Inflammatory macrophage treated with lipopolysaccharide for 1 hour (primary cell): ENCODE measurements around the gene SNX1.
"Not testable (repeated sequence)": the region's sequence is repeated elsewhere in the genome, so short reads cannot be mapped to it uniquely, and the experiment has no call there.

Source experiments
- DNase-seq, 2 donors: peaks; one replicate each; pipeline ENCODE4 v3.0.0-alpha.2; 2020 to 2022

Gene SNX1

DNA sequence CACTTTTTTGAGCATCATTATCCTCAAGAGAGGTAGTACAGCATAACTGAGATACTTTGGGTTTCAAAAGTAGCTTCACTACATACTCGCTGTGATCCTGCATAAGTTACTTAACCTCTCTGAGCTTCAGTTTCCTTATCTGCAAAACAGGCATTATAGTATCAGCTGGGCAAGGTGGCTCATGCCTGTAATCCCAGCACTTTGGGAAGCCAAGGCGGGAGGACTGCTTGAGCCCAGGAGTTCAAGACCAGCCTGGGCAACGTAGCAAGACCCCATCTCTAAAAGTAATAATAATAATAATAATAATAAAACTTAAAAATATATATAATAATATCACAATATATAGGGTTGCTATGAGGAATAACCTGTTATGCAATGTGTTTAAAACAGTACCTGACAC, 13.0 kb upstream of the SNX1 start:
- DNase-seq = no peak

DNA sequence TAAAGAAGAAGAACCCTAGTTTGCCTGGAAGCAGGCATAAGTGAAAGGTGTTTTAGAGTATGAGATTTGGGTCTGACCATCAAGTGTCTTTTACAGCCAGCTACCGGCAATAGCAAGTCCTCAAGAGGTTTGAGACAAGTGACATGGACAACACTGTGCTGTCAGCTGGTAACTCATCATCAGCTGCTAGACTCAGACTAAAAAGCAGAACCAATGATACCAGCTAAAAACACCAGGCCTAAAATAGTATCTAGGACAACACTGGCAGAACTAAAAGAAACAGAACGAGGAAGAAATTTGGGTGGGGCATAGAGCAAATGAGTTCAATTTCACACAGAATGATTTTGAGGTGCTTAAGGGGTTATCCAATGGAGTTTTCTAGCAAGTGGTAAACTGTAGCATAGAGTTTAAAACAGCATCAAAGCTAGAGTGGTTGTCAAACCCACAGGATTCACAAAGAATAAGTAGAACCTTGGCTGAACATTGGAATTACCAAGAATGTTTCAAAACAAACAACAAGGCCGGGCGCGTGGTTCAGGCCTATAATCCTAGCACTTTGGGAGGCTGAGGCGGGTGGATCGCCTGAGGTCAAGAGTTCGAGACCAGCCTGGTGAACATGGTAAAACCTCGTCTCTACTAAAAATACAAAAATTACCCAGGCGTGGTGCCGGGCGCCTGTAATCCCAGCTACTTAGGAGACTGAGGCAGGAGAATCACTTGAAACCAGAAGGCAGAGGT, 6.1 kb upstream of the SNX1 start:
- peak; percentile 80 to 93 for DNase-seq

DNA sequence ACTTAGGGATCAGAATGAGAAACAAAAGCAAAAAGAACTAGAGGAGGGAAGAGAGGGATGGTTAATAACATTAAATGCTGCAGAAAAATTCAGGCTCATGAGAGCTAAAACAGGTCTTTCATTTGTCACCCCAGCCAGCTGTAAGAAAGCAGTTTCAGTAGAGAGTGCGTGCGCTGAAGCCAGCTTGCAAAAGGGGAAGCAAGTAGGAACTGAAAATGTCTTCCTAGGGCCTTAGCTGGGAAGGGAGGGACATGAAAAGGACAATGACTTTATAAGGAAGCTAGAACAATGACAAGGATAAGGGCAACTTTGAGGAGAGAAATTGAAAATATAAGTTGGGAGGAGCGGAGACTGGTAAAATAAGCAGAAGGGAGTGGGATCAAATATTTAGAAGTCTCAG, 5.3 kb upstream of the SNX1 start:
- peak; percentile 72 to 76 for DNase-seq

DNA sequence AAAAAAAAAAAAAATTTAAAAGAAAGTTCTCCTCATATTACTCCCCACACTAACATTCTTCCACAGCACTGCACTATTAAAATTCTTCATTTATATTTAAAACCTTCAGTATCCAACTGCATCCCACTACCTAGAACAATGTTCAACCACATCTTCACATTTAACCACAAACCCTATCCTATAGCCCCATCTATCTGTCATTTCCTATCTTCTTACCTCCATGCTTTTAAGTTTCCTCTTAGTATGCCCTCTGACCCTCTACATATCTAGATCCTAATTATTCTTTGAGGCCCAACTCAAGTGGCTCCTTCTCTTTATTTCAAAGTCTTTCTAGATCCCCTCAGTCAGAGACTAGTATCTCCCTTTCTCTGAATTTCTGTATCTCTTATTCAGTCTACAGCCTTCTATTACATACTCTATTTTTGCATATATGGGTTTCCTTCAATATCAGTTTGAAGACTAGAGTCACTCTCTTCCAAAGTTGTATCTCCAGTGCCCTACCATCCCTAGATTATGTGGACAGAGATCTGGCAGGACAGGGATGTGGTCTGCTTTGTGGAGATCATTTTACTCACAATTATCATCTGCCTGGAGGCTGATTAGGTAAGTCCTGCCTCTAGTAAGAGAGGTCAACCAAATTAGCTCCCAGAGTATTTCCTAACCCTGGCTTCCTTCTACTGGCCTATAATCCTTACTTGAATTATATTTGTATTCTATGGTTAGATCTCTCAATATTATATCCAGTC, 3.5 kb upstream of the SNX1 start:
- no peak for DNase-seq

DNA sequence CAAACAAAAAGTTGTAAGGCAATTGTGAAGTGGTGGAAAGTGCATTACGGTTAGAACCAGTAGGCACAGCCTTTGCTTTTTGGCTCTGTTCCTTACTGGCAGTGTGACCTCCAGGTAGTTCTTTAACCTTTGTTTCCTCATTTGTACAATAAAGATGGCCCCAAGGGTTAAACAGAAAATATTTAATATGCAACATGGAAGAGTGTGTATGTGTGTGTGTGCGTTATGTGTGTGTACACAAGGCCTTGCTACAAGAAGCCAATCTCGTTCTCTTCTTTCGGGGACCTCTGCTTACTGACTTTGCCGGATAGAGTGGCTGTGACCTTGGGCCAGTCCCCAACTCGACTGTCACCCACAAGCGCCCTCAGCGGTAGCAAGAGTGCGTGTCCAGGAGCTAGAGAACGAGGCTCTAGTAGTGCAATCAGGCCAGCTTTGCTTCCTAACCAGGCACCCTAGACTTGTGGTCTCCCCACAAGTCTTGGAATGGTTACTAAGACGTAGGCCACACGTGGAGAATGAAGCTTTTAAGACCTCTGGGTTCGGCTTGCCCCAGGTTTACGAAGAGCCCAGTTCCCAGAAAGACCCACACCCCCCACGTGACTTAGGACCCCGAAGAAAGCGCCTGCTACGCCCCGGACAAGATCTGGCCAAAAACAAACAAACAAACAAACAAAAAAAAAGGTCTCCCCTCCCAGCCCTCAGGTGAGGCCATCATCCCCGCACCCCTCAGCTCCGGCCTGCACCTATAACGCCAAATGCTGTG, 2.7 kb upstream of the SNX1 start:
- DNase-seq = peak in 1 of 2 donors; percentile 63

DNA sequence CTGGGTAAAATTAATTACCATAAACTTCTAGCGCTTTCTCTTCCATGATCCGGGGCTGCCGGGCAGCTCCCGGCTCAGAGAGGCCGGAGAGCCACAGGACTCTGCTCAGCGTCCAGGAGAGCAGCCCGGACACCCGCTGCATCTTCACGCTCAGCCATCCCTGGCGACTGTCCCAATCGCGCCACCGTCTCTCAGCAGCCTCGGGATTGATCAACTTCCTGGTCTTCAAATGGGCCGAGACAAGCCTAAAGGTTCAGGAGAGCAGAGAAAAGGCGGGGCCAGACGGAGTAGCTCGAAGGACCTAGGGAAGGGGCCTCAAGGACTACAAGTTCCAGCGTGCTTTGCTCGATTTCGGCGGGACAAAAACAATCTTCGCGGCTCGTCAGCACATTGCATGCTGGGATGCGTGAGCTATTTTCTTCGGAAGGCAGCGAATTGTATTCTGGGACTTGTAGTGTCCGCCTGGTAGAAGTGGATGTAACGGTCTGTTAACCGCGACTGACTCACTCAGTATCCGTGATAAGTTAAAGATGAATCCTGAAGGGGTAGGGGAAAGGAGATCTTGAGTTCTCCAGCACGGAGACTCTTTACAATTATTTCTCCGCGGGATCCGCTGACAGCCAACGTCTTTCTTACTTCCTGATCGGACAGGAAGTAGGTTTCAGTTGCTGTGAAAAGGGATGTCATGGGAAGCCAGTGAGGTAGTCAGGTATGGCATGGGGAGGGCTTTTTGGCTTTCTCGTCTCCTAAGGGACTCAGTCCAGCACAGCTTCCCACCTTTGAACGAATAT, 2.0 kb upstream of the SNX1 start, which contains the start of gene CIAO2A:
Gene CIAO2A (minus strand): TSS at position 212 of the 791 bp plus-strand sequence. CDS start 70 bp downstream, at position 142.
- DNase-seq = peak; percentile 99 to 100

DNA sequence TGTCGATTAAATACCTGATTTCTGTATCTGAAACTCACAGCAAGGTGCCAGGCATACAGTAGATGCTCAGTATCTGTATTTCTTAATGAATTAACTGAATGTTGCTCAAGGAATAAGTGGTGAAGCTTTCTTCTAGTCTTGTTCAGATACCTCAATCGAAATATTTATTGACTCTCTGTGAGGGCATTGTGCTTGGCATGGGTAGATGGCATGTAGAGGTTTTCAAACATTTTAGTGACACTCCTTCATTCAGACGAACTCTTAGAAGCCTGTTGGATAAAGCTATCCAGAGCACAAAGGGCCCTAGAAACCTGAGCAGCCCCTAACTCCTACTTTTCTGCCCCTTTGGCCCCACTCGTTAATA, 369 bp upstream of the SNX1 start:
- DNase-seq = no peak

DNA sequence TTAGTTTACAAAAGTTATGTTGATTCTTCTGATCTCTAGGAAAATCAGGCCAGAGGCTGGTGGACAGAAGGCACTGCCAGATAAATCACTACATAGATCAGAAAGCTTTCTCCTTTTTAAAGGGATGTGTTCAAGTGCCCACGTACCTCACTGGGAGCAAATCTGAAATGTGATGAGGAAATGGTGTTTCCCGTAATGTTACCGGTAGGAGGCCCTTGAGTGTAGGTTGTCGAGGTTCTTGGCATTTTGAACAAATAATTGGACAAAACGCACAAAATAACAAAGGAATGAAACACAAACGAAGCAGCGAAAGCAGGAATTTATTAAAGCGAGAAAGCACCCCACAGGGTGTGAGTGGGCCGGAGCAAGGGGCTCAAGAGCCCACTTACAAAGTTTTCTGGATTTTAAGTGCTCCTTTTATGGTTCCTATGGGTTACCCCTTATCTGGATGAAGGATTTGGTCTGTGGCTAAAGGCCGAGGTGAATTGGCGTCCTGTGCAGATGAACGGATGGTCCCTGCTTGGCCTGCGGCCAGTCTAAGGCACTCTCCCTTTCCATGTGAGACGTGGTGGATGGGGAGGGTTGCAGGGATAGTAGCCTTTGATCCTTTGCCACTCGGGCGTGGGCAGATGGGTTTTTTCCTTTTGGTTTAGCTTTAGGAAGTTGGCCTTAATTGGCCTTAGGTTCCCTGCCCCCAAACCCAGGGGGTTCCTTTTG, 1.0 kb downstream of the SNX1 start:
- peak; percentile 38 to 61 for DNase-seq

DNA sequence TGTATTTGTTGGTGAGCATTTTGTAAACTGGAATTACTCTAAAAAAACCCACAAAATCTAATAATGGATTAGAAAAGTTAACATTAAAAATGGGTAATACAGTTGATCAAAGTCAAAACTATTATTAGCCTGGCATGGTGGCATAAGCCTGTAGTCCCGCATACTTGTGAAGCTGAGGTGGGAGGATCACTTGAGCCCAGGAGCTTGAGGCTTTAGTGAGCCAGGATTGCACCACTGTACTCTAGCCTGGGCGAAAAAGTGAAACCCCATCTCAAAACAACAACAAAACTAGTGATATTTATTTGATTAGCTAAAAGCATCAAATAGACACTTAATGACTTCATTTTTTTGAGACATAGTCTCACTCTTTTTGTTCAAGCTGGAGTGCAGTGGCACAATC, 3.6 kb downstream of the SNX1 start:
- DNase-seq = no peak

DNA sequence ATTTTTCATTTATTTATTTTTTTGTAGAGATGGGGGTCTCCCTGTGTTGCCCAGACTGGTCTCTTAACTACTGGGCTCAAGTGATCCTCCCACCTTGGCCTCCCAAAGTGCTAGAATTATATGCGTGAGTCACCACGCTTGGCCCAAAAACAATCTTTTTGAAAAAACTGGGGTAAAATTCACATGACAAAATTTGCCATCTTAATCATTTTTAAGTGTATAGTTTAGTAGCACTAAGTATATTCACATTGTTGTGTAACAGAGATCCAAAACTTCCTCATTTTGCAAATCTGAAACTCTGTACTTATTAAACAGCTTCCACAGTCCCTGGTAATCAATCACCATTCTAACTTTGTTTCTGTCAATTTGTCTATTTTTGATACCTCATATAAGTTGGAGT, 5.2 kb downstream of the SNX1 start:
- DNase-seq = peak; percentile 58 to 62

DNA sequence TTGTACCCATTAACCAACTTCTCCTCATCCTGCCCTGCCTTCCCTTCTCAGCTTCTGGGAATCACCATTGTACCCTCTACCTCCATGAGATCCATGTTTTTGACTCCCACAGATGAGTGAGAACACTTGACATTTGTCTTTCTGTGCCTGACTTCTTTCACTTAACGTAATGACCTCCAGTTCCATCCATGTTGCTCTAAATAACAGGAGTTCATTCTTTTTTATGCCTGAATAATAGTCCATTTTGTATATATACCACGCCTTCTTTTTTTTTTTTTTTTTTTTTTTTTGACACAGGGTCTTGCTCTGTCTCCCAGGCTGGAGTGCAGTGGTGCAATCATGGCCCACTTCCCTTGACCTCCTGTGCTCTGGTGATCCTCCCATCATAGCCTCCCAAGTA, 6.7 kb downstream of the SNX1 start:
- no peak for DNase-seq

DNA sequence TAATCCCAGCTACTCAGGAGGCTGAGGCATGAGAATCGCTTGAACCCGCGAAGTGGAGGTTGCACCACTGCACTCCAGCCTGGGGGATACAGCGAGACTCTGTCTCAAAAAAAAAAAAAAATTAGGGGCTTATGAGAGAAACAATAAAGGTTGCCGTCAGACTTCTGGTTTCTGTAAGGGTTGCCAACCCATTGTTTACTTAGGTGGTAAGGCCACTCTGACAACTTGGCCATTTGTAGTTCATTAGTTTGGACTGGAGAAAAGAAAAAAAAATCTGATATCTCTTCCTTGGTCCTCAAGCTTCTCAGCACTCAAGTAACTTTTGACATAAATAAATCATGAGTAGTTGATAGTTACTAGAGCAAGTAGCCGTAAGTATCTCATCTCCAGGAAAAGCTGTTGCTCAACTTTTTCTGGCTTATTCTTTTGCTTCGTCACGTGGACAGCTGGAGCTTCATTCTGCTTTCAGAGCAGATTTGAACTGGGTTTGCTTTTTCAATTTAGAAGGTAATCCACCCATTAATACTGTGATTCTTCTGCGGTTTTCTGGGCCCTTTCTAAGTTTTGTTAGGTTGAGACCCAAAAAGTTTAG, 9.4 kb downstream of the SNX1 start:
- DNase-seq = peak; percentile 71 to 72

DNA sequence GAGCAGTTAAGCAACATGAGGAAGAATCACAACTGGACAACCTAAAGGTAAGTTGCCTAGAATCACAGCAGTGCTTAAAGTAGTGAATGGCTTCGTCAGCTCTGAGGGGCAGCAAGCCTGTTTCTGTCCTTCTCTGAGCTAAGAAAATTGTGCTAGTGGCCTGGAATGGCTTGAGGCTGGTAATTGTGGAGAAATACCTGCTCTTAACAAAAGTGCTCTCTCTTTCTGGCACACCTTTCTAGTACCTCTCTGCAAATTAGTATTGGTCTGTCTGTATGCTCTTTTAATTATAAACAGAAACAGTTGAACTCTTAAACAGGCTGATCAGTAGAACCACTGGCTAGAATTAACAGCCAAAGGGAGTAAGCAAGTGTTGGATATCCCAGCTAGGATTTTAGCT, 11.6 kb downstream of the SNX1 start:
- no peak for DNase-seq

DNA sequence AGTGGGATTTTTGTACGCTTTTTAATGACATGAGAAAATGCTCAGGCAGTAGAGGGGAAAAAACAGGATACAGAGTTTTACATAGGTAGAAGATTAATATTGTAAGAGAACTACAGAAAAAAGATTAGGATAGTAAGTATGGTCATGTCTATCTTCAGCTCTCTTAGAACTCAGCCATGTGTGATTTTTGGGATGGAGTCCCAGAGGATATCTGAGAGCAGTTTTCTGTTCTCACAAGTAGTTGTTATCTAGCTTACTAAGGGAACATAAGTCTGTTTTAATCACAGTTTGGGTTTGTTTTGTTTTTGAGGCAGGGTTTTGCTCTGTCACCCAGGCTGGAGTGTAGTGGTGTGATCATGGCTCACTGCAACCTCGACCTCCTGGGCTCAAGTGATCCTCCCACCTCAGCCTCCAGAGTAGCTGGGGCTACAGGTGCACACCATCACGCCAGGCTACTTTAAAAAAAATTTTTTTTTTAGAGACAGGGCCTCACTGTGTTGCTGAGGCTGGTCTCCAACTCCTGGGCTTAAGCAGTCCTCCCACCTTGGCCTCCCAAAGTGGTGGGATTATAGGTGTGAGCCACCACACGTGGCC, 14.4 kb downstream of the SNX1 start:
- not testable (repeated sequence) for DNase-seq

DNA sequence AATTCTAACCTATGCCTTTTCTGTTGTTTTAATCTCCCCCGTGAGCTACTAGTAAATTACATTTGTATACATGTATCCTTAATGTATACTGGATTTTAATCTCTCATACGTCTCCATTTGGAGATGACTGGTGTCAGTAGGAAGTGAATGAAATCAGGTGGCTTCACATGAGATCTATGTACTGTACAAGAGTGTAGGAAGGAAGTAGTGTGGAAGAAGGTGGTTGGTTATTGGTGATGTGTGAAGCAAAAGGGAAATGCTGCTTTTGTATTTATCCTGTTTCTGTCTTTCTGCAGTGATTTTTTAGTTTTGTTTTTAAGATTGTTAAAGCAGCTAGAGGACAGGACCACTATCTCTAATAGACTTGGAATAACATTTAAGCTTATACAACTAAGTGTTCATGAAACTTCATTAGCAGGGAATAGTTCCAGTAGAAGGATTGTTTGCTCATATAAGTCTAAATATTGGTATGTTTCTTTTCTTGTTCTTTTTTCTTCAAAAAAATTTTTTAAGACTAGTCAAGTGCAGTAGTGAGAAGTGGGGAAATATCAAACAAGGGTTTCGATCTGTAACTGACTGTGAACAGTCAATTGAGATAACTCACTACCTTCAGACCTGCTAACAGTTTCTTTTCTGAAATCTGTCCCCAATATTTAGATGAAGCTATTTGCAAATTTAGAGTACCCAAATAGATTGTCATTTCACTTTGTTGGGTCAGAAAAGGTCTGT, 15.3 kb downstream of the SNX1 start:
- peak in 1 of 2 donors; percentile 9 for DNase-seq

DNA sequence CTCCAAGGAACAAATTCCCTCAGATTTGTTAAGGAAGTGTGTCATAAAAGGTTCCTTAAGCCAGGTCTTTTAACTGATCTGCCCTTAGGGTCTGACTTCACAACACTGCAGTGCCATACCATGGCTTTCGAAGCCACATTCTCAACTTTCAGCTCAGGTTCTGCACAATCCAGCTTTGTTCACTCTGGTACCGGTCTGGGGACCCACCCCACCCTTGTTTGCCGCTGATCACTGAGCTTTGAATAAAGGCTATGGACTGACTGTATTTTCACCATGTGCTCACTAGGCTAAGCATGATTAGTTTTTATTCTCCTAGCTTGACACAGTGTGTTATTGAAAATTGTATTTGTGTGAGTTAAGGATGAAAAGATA, 15.9 kb downstream of the SNX1 start:
- no peak for DNase-seq

DNA sequence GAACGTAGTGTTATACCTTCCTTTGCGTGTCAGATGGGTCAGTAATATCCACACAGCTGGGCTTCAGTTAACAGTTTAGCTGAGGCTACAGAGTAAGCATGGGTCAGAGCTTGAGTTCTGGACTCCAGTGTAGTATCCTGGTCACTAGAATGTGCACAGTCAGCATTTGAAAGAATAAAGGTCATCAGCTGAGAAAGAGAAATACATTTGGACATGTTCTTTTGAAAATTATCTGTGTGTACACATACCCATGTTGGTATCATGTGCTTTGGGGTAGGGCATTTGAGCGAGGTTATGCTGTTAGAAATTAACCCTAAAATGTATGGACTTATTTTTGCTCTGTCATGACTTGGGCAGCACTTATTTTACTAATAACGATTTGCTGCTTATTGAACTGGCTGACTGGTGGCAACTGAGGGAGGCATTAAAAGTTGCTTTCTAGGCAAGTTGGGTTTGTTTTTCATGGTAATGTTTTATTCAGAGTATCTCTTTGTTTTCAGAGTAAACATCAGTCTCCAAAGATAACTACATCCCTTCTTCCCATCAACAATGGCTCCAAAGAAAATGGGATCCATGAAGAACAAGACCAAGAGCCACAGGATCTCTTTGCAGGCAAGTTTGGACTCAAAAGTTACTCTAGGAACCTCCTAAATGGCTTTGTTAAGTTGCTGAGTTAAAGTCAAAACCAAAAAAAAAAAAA, 16.4 kb downstream of the SNX1 start:
- no peak for DNase-seq

DNA sequence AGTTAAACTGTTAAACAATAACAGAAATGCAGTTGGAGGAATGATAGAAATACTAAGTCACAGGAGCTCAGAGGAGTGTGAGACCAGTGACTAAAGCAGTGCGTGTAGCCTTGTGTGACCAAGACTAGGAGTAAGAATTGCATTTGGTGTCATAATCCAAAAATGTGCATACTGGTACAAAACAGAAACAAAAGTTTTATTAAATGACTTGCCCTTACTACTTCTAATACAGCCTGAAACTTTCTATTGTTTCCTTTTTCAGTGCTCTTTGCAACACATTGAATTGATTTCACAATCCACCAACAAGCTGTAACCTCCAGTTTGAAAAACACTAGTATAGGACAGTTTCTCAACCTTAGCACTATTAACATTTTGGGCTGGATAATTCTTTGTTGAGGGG, 17.1 kb downstream of the SNX1 start:
- DNase-seq = peak; percentile 48 to 55

DNA sequence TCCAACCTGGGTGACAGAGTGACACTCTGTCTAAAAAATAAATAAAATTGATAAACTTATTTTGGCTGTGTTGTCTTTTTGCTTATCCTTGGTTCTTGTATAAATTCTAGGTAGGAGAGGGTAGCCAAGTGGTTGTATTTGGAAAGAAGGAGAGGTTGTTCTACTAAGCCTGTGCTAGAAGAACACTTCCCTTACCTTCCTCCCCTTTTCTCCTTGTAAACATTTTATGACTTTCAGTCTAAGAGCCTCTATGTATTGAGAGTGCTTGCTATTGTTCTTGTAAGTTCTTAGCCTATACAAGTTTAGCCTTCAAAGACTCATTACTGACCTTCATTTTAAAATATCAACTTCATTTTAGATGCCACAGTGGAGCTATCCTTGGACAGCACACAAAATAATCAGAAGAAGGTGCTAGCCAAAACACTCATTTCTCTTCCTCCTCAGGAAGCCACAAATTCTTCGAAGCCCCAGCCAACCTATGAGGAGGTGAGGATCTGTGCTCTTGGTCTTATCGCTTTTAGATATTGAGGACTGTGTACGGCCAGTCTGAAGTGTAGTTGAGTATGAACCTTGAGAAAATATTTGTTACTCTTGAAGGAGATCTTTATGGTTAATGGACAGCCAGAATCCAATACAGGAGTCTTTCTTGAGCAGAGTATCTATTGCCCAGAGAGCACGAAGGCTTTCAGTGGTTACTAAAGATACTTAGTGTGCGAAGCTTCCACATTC, 22.1 kb downstream of the SNX1 start:
- no peak for DNase-seq
